Sigmoid colon (tissue), 7 donors: ENCODE data around the gene PRKAA1. TPM values are rescaled to one million over a fixed set of nuclear protein-coding genes. Genes with fewer than 3 reads are reported as not detected.
"Not testable (repeated sequence)": the region's sequence is repeated elsewhere in the genome, so short reads cannot be mapped to it uniquely, and the experiment has no call there.

Experiments
- DNase-seq: peaks from one replicate; pipeline ENCODE4 v3.0.0-alpha.2; 2019
- H3K27ac ChIP-seq, 4 donors: fragments of 200-600 bp; sonication (generic); one replicate each; pipeline ENCODE4 v1.5.1; 2016 to 2019; ENCODE audit warnings: mild to moderate bottlenecking in 1 of 4
- H3K27me3 ChIP-seq, 3 donors: fragments of 200-600 bp; sonication (generic); one replicate each; pipeline ENCODE4 v1.5.1; 2019; ENCODE audit warnings: mild to moderate bottlenecking in 1 of 3
- H3K36me3 ChIP-seq, 4 donors: fragments of 200-600 bp; sonication (generic); one replicate each; pipeline ENCODE4 v1.5.1; 2016 to 2019
- H3K4me1 ChIP-seq, 4 donors: fragments of 200-600 bp; sonication (generic); one replicate each; pipeline ENCODE4 v1.5.1; 2017 to 2019
- H3K4me3 ChIP-seq, 4 donors: fragments of 200-600 bp; sonication (generic); one replicate each; pipeline ENCODE4 v1.5.1; 2017 to 2019; ENCODE audit warnings: mild to moderate bottlenecking in 2 of 4, moderate library complexity in 1 of 4
- H3K9me3 ChIP-seq, 4 donors: fragments of 200-600 bp in 3 of 4; sonication (generic) in 3 of 4; one replicate each; pipeline versions ENCODE4 v1.5.1 to v1.6.1; 2013 to 2019
- EP300 ChIP-seq, 4 donors: sonication (generic); formaldehyde crosslinking; IDR thresholded peaks; one replicate each; pipeline ENCODE4 v1.6.1; 2017; ENCODE audit warnings: antibody characterized with exemption in 4 of 4
- POLR2A ChIP-seq, 2 donors: fragments of 450-650 bp; IDR thresholded peaks; one replicate each; pipeline ENCODE4 v1.6.1; 2016; ENCODE audit warnings: antibody characterized with exemption in 2 of 2, mild to moderate bottlenecking in 2 of 2, moderate library complexity in 2 of 2
- POLR2AphosphoS5 ChIP-seq, 4 donors: sonication (generic); formaldehyde crosslinking; IDR thresholded peaks; one replicate each; pipeline ENCODE4 v1.6.1; 2017; ENCODE audit warnings: antibody characterized with exemption in 4 of 4
- WGBS, 2 donors: extraction: QIAGEN DNeasy Blood & Tissue Kit; methylation state at CpG; one replicate each; pipeline ENCODE4 v1.1.7; 2013; 5-methylcytosine and 5-hydroxymethylcytosine counted together
- intact Hi-C: fragments of 100-400 bp; cut with DNase I; formaldehyde crosslinking; loops from one replicate; pipeline ENCODE4 v1.15.1; 2023
- polyA plus RNA-seq, 3 donors: library from polyadenylated mRNA; stranded (reverse); fragments of 200-250 nt; gene quantifications; one replicate each; pipeline ENCODE4 v1.2.3, GENCODE V29; 2013
- total RNA-seq, 4 donors: library from RNA; depleted of rRNA; stranded (reverse); fragments of >200 nt; gene quantifications; one replicate each; pipeline ENCODE4 v1.1.0, GENCODE V29; 2016
- TF ChIP-seq, protein P1 (sequence below), 4 experiments: fragments of 450-650 bp in 3 of 4; fragments of 200-600 bp in 1 of 4; IDR thresholded peaks; one replicate each; pipeline ENCODE4 v1.5.1; 2016 to 2019; ENCODE audit warnings: antibody characterized with exemption in 4 of 4, mild to moderate bottlenecking in 3 of 4, moderate library complexity in 2 of 4
- donor health status: healthy with polysubstance abuse.
- donor health status: Bipolar disorder and iron deficiency.
- donor health status: healthy.

PRKAA1 gene
- total and polyA plus RNA-seq, 7 donors, result 27.0 to 98.4 (median 63.4) TPM

DNA sequence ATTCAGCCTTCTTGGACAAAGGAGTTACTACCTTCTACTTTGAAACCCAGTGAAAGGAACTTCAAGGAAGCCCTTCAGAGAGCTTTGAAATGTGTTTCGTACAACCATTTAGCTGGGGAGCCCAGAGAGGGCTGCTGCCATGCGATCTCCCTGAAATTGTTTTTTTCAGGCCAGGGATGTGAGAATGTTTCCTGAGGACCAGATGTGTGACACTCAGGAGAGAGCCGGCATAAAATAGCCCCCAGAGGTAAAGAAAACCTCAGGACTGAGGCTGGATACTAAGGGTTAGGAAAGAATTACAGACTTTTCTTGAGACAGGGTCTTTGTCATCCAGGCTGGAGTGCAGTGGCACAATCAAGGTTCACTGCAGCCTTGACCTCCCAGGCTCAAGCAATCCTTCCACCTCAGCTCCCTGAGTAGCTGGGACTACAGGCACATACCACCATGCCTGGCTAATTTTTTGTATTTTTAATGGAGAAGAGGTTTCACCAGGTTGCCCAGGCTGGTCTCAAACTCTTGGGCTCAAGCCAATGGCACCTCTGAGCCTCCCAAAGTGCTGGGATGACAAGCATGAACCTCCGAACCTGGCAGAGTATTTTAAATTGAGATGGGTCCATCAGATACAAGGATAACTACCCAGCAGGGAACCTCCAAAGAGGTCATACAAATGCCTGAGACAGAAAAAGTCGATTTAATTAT is 28.5 kb upstream of the PRKAA1 start:
- DNase-seq, result no peak
- no peak overlapping the region for H3K4me3 ChIP-seq
- no peaks in the 10 kb centered on the region for H3K27me3 ChIP-seq
- H3K4me1 ChIP-seq, result no peaks in the 10 kb centered on the region
- WGBS, 2 donors, result 92 to 93% methylated on average over 5 of the region's 5 CpGs
- intact Hi-C loops, result no loop called here
- H3K27ac ChIP-seq, result no peak overlapping the region
- H3K9me3 ChIP-seq, result no peaks in the 10 kb centered on the region
- TF ChIP-seq EP300 (IDR thresholded peaks at IDR 0.05) (no peak), POLR2A (IDR thresholded peaks at IDR 0.05) (no peak), POLR2AphosphoS5 (IDR thresholded peaks at IDR 0.05) (no peak)
- TF ChIP-seq, protein P1, sequence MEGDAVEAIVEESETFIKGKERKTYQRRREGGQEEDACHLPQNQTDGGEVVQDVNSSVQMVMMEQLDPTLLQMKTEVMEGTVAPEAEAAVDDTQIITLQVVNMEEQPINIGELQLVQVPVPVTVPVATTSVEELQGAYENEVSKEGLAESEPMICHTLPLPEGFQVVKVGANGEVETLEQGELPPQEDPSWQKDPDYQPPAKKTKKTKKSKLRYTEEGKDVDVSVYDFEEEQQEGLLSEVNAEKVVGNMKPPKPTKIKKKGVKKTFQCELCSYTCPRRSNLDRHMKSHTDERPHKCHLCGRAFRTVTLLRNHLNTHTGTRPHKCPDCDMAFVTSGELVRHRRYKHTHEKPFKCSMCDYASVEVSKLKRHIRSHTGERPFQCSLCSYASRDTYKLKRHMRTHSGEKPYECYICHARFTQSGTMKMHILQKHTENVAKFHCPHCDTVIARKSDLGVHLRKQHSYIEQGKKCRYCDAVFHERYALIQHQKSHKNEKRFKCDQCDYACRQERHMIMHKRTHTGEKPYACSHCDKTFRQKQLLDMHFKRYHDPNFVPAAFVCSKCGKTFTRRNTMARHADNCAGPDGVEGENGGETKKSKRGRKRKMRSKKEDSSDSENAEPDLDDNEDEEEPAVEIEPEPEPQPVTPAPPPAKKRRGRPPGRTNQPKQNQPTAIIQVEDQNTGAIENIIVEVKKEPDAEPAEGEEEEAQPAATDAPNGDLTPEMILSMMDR (IDR thresholded peaks at IDR 0.05), result no peak
- H3K36me3 ChIP-seq, result peaks cover 4 to 57% (median 35%) of the 10 kb centered on the region in 4 donors

DNA sequence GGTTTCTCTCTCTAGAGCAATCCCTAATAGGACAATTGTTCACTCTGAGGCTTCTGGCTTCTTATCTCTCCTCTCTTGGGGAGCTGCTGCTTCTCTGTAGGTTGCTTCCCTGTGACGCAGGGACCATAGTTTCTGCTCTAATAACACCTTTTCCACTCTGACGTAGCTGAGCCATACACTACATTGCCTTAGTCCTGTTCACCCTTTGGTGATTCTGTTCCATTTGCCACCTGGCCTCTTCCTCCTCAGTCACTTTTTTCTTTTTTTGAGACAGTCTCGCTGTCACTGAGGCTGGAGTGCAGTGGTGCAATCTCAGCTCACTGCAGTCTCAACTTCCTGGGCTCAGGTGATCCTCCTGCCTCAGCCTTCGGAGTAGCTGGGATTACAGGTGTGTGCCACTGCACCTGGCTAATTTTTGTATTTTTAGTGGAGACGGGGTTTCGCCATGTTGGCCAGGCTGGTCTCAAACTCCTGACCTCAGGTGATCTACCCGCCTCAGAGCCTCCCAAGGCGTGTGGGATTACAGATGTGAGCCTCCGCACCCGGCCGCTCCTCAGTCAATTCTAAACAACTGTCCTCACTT is 27.4 kb upstream of the PRKAA1 start:
- H3K27me3 ChIP-seq, H3K9me3 ChIP-seq, intact Hi-C loops, H3K4me1 ChIP-seq, DNase-seq, H3K27ac ChIP-seq, H3K4me3 ChIP-seq: not testable (repeated sequence)
- H3K36me3 ChIP-seq, result peaks cover 4 to 46% (median 24%) of the 10 kb centered on the region in 4 donors
- 93 to 94% methylated on average over 11 of the region's 11 CpGs for WGBS, 2 donors

DNA sequence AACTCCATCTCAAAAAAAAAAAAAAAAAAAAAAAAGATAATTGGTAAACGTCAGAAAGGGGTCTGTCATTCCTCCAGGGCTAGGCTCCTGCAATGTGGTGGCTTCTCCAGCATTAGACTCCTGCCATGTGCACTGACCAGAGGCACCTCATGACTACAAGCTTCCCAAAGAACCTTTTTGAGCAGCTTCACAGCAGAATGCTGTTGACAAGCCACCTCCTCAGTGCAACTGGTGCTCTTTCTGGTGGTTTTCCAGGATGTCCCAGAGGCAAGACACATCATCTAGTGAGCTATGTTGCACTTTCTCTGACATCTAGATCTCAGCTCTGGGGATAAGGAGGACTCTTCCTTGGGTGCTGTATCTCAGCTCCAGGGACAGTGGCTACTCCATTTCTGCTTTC is 25.3 kb upstream of the PRKAA1 start:
- Histone ChIP-seq H3K27me3 (no peaks in the 10 kb centered on the region), H3K9me3 (no peaks in the 10 kb centered on the region), H3K4me1 (no peaks in the 10 kb centered on the region), H3K27ac (no peak overlapping the region), H3K36me3 (peaks cover 4 to 25% (median 12%) of the 10 kb centered on the region in 4 donors), H3K4me3 (no peak overlapping the region)
- DNase-seq, result no peak
- intact Hi-C loops, result no loop called here
- TF ChIP-seq EP300 (IDR thresholded peaks at IDR 0.05) (no peak), POLR2A (IDR thresholded peaks at IDR 0.05) (no peak), POLR2AphosphoS5 (IDR thresholded peaks at IDR 0.05) (no peak)
- TF ChIP-seq, protein P1 (IDR thresholded peaks at IDR 0.05), result no peak
- 58 to 67% methylated on average over 1 of the region's 1 CpG for WGBS, 2 donors

DNA sequence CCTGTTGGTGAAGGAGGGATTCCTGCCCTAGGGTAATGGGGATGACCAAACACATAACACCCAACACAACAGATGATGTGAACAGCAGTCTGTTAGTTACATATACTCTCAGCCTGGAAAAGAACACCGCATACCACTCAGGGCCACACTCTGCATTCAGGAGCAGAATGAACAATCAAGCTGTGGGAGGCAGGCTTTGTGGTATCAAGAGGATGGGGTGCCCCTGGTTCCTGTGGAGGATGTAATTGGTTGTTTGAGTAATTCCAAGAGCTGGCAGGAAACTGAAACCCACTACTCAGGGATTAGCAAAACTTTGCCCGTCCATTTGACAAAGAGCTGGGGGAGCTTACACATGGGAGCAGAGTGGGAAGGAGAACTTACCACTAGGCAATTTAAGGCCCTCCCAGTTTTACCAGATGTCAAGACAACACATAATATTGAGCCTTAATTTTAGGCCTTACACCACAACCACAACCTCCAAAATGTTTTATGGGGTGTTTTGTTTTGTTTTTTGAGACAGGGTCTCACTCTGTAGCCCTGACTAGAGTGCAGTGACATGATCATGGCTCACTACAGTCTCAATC is 15.6 kb upstream of the PRKAA1 start:
- H3K27me3 ChIP-seq, result no peaks in the 10 kb centered on the region
- DNase-seq, result no peak
- no peaks in the 10 kb centered on the region for H3K9me3 ChIP-seq
- intact Hi-C loops, result no loop called here
- TF ChIP-seq POLR2A (IDR thresholded peaks at IDR 0.05) (no peak), POLR2AphosphoS5 (IDR thresholded peaks at IDR 0.05) (no peak), EP300 (IDR thresholded peaks at IDR 0.05) (no peak)
- TF ChIP-seq, protein P1 (IDR thresholded peaks at IDR 0.05), result no peak
- H3K4me1 ChIP-seq, result no peaks in the 10 kb centered on the region
- WGBS, 2 donors, result 85 to 86% methylated on average over 2 of the region's 2 CpGs
- H3K4me3 ChIP-seq, result no peak overlapping the region
- no peak overlapping the region for H3K27ac ChIP-seq
- no peaks in the 10 kb centered on the region for H3K36me3 ChIP-seq

DNA sequence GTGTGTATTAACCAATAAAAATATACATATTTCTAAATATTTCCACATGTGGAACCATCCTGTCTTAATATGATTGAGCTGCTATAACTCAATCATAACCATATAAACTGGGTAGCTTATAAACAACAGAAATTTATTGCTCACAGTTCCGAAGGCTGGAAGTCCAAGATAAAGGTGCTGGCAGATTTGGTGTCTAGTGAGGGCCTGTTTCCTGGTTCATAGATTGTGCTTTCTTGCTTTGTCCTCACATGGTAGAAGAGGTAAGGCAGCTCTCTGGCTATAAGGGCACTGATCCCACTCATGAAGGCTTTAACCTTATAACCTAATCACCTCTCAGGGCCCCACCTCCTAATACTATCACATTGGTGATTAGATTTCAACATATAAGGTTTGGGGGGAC is 14.0 kb upstream of the PRKAA1 start:
- intact Hi-C loops, result no loop called here
- WGBS, 2 donors, result 0 to 33% methylated on average over 1 of the region's 1 CpG
- Histone ChIP-seq H3K36me3 (no peaks in the 10 kb centered on the region), H3K4me3 (no peak overlapping the region), H3K27me3 (no peaks in the 10 kb centered on the region), H3K4me1 (no peaks in the 10 kb centered on the region), H3K27ac (no peak overlapping the region), H3K9me3 (no peaks in the 10 kb centered on the region)
- TF ChIP-seq, protein P1 (IDR thresholded peaks at IDR 0.05), result no peak
- TF ChIP-seq POLR2A (IDR thresholded peaks at IDR 0.05) (no peak), EP300 (IDR thresholded peaks at IDR 0.05) (no peak), POLR2AphosphoS5 (IDR thresholded peaks at IDR 0.05) (no peak)
- no peak for DNase-seq
